Hematopoietic multipotent progenitor cell treated with erythropoietin and hydrocortisone succinate and interleukin-3 and kit ligand, for 8 days (in vitro differentiated cells): Measurements from ENCODE around the gene LGALS7B.
"Not testable (repeated sequence)": the region's sequence is repeated elsewhere in the genome, so short reads cannot be mapped to it uniquely, and the experiment has no call there.

Experiments
- DNase-seq: peaks from one replicate; pipeline ENCODE4 v3.0.0-alpha.2; 2015

Gene LGALS7B

DNA sequence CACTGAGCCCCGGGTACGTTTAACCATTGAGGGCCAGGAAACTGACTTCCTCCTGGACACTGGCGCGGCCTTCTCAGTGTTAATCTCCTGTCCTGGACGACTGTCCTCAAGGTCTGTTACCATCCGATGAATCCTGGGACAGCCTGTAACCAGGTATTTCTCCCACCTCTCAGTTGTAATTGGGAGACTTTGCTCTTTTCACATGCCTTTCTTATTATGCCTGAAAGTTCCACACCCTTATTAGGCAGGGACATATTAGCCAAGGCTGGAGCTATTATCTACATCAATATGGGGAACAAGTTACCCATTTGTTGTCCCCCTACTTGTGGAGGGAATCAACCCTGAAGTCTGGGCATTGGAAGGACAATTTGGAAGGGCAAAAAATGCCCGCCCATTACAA is 36.9 kb downstream of the LGALS7B start:
- DNase-seq, result not testable (repeated sequence)

DNA sequence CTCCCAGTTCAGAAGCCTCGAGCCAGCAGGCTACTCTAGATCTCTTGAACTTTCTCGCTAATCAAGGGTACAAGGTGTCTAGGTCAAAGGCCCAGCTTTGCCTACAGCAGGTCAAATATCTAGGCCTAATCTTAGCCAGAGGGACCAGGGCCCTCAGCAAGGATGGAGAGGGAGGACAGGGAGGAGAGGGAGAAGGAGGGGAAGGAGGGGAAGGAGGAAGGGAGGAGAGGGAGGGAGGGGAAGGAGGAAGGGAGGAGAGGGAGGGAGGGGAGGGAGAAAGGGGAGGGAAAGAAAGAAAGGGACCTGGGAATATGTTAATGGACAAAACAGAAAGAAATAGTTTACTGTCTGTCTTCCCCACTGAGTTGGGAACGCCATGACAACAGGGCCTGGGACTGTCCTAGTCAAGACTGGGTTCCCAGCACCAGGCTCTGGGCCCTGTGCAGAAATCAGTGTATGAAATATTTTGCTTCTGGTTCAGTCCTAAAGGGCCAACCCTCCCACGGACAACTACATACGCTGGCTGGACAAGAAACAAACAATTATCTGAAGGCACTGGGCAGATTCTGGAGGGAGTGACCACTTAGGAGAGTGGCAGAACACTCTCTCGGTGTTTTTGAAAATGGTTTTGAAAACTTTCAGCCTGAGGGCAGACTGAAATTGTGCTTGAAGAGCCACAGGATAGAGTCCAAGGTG is 38.0 kb downstream of the LGALS7B start:
- no peak for DNase-seq

DNA sequence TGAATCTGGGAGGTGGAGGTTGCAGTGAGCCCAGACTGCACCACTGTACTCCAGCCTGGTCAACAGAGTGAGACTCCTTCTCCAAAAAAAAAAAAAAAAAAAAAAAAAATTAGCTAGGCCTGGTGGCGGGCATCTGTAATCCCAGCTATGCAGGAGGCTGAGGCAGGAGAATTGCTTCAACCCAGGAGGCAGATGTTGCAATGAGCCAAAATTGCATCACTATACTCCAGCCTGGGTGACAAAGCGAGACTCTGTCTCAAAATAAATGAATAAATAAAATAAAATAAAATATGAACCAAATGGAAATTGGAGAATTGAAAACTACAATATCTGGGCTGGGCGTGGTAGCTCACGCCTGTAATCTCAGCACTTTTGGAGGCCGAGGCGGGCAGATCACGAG is 40.2 kb downstream of the LGALS7B start:
- DNase-seq, result not testable (repeated sequence)

DNA sequence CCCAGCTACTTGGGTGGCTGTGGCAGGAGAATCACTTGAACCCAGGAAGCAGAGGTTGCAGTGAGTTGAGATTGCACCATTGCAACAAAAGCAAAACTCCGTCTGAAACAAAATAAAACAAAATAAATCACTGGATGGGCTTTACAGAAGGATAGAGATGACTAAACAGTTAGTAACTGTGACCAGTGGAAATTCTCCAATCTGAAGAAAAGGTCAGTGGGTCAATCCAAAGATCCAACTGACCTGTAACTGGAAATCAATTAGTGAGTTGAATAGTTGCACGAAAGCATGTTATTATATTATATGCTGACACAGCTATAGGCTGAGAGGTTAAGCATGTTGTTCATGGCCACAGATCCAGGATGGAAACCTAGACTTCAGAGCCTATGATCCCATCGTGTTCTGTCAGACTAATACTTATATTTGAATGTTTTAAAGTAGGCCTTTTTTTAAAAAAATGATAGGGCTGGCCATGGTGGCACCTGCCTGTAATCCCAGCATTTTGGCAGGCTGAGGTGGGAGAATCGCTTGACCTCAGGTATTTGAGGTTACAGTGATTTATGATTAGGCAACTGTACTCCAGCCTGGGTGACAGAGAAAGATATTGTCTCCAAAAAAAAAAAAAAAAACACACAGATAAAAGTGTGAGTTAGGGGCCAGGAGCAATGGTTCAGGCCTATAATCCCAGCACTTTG is 41.2 kb downstream of the LGALS7B start:
- DNase-seq, result no peak

DNA sequence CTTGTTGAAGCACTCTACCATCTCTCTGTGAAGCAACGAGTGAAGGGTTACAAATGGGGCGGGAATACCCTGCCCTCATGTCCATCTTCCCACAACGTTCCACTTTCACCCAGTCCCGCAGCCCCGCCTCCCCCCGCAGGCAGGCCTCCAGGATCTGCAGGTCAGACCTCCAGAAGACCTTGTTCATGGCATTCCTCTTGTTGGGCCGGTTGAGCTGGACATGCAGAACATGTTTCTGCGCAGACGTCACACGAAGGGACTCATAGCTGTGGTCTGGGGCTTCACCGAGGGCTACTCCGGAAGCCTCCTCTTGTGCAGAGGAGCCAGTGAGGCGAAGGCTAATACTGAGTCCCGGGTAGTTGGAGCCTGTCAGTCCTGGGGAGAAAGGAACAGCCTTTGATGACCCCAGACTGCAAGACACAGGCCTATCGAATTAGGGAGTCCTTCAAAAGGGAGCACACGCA is 42.2 kb downstream of the LGALS7B start:
- DNase-seq, result peak; percentile 38

DNA sequence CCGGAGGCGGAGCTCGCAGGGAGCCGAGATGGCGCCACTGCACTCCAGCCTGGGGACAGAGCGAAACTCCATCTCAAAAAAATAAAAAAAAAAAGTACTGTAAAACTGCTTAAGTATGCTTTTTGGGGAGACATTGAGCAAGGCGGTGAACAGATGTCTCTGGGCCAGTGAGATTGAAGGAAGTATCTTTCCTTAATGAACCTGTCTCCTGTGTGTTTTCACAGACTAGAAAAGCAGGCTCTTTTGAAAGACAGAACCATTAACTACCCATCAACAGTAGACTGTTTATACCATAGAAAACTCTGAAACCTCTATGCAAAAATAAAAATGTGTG is 44.1 kb downstream of the LGALS7B start:
- DNase-seq, result no peak

DNA sequence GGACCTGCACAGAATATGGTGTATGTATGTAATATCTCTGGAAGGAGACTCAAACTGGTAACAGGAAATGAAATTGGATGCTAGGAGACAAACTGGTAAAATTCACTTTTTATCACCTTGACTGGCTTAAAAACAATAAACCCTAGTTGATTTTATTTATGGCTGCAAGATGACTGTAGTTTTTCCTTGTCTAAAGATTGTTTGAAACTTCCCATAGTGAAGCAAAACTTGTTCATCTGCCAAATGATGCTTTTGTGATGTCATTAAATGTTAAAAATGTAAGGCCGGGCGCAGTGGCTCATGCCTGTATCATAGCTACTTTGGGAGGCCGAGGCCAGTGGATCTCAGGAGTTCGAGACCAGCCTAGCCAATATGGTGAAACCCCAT is 45.1 kb downstream of the LGALS7B start:
- no peak for DNase-seq

DNA sequence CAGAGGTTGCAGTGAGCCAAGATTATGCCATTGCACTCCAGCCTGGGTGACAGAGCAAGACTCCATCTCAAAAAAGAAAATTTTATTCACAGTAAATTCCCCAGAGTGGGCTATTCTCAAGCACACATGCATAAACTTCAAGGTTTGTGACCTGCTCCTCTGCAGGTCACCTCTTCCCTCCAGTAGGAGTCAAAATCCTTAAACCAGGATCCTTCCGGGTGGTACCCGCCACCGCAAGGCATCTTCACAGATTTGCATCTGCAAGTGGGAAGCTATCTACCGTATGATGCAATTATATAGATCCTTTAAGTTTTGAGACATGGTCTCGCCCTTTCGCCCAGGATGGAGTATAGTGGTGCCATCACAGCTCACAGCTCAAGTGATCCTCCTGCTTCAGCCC is 45.6 kb downstream of the LGALS7B start:
- no peak for DNase-seq

DNA sequence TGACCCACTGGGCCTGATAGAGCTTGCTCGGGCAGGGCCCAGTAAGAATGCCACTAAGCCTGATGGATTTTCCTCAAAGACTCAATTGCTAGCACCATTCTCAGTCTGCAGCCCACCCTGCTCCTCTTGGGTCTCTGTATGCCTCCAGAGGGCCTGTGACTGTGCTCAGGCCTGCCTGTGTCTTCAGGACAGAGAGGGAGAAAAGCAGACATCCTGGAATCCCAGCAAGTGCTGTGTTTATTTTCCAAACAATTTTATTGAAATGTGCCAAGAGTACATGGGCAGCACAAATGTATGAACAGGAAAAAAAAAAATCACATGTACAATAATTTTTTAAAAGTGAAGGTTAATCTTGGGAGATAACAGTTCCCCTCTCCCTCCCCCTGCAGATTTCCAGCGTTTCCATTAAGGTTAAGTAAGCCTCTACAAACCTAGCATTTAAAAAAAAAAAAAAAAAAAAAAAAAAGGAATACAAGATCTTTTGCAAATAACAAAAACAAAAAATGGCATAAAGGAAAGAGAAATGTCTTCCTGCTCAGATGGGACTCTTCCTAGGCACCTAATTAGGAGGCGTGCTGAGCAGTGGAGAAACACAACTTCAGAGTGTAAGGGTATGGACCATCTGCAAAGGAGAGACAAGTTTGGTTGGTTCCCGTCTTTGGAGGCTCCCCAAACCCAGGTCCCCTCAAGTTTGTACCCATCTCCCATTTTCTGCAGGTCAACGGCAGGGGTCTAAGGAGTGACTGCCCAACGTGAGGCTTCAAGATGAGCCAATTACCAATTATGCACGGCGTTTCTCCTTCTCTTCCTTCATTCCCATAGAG is 47.4 kb downstream of the LGALS7B start:
- no peak for DNase-seq

DNA sequence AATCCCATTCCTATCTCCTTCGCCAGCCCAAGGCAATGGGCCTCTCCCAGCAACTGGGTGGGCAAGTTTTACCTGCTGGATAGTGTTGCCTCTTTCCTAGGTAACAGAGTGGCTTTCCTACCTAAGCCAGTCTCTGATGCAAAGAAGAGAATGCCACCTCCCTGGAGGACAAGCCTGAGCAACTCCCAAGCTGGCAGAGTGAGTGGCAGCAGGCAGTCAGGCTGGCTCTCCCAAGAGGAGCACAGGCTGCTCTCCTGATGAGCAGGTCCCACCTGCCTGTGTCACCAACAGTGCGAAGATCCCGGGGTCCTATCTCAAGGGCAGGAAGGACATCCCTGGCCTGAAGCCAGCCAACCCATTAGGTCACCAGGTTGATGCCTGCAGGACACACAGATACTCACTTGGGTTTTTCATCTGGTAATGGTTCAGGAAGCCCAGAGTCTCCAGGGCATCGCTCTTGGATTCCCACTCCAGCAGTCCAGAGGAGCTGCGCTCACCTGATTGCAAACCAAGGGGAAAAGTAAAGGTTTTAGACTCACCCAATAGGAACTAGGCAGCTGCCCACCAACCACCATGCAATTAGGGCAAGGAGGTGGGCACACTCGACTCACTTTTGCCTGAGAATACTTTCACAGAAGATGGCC is 48.1 kb downstream of the LGALS7B start:
- DNase-seq, result no peak

DNA sequence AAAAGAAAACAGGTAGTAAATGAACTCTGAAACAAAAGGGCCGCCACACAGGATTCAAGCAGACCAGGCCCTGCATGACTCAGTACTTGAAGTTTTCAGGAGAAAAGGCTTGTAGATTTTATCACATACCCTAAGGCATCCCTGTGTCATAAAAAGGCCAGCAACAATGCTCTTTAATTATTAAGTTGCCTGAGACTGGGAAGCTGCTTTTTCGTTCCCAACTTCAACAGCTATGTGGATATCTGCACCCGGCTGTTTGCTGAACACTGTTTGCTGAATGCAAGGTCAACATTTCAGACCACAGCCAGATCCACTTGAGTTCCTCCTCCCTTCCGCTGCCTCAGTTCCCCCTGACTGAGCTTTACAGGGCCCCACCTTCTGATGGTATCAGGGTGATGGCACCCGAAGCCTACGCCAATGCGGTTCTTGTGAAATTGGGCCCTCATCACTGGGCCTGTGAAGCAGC is 48.7 kb downstream of the LGALS7B start:
- no peak for DNase-seq

DNA sequence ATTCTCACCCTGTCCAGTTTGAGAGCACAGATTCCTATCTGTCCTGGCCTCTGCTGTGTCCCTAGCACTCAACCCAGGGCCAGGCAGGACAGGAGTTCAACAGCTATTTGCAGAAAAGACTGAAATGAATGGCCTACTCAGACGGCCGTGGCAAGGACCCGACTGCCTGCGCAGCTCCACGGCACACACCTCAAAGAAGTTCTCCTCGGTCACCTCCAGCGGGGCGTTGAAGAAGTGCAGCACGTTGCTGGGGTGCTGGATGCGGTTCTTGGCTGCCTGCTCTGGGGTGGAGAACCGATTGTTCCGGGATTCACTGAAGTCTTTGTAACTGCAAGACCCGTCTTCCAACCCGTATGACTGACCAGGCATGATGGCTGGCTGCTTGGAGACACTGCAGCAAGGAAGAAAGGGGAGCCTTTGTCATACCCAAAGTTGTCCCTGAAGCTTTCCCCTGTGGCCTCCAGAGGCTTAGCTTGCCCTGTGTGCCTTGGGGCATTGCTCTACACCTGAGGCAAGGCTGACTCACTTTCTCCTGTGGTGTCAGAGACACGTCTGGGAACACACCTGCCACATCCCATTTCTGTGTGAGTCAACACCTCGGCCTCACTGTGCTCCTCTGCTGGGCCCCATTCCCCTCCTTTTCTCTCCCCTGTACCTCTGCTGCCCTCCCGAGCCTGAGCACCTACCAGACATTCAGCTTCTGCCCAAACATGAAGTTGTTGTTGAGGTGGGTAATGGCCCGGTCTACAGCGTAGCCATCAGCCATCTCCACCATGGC is 49.4 kb downstream of the LGALS7B start:
- no peak for DNase-seq

DNA sequence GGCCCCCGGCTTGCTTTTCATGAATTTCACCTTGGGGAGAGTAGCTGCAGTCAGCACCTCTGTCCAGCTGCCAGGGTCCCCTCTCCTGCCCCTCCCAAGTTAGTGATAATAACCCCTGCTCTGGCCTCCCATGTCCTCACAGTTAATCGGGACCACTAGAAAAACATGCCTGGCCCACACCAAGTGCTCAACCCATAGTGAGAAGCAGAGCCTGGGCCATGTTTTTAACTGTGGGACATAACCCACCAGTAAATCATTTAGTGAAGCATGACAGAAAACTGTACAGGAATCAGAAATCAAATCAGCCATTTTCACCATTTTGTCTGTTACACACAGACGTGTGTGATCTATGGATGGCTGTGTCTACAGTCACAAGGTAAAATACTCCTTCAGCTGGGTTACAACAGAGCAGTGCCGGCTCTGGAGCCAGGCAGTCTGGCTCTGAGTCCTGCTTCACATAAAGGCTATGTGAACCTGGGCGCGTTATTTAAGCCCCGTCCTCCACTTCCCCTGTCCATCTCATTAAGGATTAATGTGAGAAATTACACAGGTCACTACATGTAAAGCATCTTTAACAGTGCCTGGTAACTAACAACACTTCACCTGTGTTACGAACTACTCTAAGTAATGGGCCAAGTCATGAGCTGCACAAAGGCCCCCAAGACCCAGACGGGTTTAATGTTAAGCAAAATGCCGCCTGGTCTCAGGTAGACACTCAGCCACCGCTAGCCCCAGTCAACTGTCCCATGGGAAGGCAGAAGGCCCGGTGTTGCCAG is 50.2 kb downstream of the LGALS7B start:
- DNase-seq, result no peak

DNA sequence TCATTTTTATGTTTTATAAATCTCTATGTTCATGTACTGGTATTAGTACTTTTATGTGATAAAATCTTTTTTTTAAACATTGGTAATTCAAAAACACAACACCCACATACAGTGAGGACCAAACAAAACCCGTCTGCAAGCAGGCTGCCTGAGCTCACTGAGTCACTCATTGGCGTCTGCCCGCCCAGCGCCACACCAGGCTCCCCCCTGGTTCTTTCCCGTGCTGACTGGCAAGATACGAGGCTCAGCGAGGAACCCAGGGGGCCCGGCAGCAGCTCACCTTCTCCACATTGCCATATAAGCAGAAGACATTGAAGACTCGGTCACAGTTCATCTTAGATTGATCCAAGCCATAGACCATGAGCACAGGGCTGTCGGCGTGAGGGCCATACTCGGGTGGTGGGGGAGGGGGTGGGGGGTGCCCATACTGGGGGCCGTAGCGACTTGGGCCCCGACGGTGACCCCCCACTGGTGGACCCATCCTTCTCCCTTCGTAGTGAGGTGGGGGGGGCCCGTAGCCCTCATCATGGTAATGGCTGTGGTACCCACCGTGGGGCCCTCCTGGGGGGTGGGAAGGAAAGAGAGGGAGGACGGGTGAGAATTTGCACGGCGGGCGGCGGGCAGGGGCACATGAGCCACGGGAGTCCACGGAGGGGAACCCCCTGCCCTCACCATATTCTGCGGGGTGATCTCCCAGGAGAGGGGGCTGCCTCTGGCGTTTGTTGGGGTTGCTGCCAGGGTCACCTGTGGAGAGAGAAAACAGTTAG is 51.0 kb downstream of the LGALS7B start:
- no peak for DNase-seq

DNA sequence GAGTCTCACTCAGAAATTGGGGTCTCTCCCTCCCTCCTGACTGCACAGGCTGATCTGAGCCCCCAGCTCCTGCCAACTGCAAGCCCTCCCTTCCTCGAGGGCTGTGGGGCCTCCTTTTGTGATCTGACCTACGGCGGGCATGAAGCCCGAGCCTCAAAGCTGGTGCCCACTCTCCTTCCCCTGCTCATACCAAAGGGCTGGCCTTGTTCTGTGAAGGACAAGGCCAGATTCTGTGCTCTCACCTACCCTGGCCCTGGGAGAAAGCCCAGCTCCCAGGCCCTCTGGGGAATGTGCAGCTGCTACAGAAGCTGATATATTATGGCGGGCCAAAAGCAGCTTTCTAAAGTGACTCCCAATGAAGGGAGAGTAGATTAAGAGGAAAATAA is 51.6 kb downstream of the LGALS7B start:
- DNase-seq, result no peak
